CD4-positive, alpha-beta T cell treated with Interleukin-1 beta for 1 hour (primary cell): ENCODE results near the gene OSR1.

ENCODE experiments used
- DNase-seq, 2 donors: peaks; one replicate each; pipeline ENCODE4 v3.0.0-alpha.2; 2020 to 2022

The OSR1 gene

DNA sequence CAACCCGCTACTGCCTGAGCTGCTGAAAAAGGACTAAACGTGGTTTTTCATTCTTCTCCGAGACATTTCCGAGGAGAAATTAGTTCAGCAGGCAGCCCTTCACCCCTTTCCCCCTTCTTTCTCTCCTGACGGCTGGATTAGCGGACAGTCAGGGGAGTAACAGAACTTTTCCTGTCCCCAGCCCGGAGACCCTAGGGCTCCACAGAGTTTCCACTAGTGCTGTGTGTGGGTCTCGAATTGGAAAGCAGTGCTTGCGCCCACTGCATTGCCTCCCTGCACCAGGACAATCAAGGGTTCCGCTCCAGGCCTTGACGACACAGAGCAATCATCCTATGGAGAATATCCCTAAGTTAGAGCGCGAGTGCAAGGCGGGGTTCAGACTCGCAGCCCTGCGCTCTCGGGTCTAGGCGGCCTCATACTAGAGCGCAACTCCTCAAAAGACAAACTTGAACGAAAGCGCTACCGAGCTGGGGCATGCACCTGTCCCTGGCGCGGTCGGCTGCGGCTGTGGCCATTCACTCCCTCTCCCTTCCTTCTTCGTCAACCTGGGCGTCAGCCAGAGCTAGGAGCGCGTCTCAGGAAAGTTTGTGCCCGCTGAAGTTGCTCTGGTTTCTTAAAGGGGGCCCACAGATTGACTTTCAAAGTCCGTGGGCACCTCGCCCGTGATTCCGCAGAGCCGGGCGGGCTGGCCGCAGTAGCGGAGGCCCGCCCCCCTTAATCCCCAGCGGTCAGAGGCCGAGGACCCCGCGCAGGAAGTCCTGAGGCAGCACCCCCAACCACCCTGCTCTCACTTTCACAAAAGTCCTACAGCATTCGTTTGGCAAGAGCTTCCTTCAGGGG lies 801 bp downstream of the OSR1 start:
- no peak for DNase-seq

DNA sequence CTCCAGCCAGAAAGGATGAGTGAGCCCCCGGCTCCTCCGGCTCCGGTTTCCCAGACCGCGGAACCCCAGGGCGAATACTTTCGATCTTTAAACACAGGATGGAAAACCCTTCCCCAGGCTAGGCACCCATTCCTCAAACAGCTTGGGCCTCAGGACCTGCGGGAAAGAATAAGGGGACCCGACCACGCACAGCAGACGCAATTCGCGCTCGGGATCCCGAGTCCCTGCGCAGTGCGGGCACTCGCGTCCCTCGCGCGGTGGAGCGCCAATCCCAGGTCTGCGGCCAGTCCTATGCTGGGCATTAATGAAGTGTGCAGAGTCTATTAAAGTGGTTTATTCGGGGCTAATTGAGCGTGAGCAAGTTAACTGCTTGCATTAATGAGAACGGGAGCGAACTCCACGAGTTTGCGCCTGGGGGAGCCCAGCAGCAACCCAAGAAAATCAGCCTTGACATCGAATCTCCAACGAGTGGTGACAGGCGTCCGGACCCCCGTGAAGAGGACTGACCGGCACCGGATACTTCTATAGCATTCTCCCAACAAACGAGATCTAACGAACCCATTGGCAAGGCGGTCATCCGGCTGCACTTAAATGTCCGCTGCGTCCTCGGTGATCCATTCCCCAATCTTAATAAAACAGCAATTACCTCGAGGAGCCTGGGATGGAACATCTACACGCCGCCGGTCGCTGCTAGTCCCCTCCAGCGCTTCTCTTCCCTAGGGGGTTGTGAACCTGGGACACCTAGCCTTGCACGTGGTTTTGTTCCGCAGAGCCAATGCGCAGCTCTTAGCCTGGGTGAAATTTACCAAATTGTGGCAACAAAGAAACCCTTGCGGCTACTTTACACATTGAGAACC lies 1.6 kb downstream of the OSR1 start:
- no peak for DNase-seq

DNA sequence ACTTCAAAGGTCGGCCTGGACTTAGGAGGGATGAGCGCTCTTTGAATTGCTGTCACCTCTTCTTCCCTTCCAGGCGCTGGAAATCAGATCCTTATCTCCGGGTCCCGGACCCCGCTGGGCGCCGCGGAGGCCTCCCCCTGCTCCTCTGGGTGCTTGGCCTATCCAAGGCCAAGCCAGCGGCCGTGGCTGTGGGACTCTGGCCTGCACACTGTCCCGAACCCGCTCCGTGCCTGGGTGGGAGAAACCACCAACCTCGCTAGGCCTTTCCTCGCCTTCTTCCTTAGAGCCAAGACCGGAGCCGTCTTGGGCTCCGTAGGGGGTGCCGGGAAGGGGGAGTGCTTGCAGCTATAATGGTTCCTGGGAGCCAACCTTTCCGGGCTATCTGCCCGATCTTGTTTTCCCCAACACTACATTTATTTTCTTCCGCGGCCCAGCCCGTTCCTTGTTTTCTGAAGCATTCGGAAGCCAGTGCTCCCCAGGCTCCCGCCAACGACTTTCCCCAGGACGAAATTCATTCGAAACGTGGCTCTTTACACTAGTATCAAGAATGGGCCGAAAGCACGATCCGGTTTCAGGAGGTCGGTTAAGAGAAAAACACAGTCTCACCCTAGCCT lies 2.4 kb downstream of the OSR1 start:
- no peak for DNase-seq

DNA sequence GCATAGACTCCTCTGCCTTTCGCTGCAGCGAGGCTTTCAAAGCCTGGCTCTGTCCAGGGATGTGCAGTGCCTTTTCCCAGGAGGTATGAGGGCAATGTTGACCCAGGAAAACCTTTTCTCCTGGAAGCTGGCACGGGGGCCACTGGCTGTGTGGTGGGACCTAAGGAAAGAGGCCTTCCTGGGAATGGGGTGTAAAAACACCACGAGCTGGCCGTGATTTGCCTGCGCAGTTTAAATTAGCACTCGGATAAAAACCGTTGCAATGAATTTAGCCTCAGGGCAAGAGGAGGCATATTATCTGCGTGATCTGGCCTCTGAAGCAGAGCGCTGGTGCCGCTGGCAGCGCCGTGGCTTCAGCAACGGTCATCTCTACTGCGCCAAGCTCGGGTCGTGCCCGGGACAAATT lies 3.0 kb downstream of the OSR1 start:
- no peak for DNase-seq

DNA sequence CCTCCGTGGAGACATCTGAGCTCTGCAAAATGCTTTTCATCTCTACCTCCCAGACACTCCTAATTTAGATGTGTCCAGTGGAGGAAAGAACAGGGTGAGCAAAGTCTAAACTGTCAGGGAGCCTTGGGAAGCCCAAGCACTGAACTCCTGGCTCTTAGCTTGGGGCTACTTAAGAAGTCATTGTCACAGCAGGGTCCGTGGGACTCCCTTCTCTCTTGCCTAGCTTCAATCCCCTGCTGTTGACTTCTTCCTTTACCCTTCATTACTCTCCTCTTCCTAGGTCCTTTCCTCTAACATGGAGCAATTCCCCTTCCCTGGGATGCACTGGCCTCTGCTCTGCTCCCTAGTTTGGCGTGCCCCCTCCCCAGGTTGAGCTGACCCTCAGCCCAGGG lies 3.4 kb downstream of the OSR1 start:
- DNase-seq: no peak

DNA sequence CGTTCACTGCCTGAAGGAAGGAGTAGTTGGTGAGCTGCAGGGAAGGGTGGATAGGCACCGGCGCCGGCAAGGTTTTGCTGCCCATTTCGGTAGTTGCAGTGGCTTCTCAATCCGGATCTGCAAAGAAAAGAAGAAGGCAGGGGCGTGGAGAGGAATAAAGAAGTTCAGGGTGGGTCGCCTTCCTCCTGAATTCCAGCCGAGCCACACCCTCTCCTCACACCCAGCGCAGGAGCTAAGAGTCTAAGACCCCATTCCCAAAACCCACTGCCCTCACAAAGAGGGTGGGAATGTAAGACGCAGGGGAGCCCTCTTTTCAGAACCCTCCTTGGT lies 4.7 kb downstream of the OSR1 start:
- DNase-seq: no peak

DNA sequence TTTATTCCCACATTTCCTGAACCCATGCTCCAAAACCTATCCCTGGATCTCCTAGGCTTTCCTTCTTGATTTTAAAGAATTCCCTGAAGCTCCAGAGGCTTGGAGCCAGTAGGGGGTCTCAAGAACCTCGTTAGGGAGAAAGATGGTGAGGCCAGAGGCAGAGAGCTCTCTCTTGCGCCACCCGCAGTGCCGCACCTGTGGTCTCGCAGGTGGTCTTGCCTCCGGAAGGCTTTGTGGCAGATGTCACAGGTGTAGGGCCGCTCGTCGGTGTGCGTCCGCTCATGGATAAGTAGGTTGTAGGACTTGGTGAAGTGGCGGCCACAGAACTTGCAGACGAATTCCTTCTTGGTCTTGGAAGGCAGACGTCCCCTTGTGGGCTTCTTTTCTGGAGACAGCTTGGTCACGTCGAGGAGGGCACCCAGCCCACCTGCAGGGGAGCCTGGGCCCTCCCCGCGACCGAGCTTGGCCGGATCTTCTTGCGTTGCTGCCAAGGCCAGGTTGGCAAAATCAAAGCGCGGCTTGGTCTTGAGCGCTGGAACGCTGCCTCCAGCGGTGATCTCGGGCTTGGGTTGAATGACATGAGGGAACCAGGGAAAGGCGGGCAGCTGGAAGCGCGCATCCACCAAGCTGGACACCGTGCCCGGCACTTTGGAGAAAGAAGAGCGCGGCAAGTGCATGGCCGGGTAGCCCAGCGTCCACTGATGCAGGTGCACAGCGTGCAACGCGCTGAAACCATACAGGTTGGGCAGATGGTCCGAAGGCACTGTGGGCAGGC lies 5.3 kb downstream of the OSR1 start:
- no peak for DNase-seq

DNA sequence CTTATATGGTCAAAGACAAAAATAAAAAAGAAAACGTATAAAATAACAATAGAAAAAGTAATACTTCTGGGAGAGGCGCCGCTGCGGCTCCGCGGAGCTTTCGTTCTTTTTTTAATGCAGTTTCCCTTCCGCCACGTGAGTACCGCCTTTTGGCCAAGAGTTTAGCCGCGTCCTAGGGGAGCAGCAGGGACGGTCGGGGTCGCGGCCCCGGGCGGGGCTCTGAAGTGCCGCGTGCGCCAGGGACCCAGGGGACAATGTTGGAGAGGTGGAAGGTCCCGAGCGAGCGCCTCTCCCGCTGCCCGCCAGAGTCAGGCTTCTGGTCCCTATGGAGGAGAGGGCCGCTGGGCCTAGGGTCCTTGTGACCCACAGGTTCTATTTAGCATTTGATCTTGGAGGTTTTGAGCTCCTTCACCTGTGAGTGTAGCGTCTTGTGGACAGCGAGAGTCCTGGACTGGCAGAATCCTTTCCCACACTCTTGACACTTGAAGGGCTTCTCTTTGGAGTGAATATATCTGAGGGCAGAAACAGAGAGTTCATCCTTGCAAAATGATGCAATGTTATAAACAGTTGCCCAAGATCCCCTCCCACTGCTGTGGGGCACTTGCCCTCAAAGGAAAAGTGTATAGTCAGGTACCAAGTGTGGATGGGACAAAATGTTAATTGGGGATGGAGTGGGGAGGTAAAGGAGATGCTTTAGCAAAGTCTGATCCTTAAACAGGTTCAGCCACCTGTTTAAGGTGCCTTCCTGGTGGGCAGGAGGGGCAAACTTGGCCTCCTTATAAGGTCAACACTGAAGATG lies 6.3 kb downstream of the OSR1 start:
- no peak for DNase-seq

DNA sequence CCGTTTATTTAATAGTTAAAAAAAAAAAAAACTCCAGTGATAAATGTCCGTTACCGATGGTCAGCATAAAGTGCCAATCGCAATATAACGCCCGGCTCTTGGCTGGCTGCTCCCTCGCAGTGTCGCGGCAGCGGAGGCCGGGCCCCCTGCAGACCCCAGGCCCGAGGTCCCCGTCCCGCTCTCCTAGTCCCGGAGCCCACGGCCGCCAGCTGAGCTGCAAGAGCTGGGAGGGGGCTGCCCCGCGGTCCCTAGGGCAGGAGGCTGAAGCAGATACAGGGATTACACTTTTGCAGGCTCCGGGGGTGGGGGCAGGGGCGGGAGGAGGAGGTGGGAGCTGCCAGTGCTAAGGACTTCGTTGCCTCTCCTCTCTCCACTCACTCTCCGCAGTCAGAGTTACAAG lies 6.9 kb downstream of the OSR1 start:
- DNase-seq: no peak

DNA sequence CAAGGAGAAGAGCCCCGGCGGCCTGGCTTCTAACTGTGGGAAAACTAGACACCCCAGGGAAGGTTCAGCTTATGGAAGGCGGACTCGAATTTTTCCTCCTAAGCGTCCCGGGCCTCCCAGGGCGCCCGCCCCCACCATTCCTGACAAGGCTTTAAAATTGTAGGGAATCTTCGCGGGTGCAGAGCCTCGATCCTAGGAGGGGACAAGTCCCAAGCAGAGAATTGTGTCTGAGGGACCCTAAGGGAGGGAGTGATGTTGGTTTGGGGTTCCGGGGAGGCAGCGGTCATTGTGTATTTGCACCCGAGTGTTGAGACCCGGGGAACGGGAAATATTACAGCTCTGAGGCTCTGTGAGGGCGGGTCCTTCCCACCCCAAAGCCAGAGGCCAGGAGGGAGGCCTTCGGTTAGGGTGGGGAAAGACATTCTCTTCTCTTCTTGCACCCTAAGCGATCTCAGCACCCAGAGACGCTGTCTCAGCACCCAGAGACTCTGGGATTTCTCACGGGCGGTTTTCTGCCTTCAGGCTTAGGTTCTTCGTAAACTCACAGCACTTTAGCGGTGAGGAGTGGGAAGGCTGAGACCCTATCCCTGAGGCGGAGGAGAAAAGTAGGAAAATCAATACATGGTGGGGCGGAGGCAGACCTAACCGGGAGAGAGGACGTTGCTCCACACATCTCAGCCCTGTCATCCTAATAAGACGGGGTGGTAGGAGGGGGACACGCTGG lies 7.6 kb downstream of the OSR1 start:
- no peak for DNase-seq

DNA sequence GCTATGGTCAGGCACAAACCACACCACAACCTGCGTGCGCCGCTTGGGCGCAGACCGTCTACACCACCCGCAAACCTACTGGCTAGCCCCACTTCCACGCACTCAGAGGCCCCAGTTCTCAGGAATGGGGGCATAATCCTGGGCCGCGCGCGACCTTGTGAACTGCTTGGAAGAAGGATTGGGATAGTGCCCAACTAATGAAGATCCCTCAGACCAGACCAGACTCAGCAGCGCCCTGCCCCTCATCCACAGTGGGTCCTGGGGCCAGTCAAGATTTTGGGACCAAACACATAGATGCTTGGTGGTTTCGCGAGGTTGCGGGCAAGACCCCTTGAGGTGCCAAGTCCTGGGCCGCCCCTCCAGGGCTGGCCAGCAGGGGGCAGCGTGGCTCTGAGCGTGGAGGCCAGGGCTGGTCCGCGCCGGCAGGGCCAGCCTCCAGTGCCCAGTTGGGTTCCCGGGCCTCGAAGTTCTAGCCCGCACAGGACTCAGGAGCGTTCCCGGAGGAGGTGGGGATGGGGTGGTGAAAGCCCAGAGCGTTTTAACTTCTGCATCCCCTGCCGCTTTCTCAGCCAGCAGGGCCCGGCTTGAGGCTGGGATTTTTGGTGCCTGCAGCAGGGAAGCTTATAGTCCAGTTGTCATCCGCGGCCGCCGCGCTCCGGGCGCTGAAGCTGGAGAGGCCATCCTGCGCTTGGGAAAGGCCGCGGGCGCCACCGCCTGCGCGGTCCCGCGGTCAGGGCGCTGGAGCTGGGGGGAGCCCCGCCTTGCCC lies 8.3 kb downstream of the OSR1 start:
- peak; percentile 54 to 61 for DNase-seq

DNA sequence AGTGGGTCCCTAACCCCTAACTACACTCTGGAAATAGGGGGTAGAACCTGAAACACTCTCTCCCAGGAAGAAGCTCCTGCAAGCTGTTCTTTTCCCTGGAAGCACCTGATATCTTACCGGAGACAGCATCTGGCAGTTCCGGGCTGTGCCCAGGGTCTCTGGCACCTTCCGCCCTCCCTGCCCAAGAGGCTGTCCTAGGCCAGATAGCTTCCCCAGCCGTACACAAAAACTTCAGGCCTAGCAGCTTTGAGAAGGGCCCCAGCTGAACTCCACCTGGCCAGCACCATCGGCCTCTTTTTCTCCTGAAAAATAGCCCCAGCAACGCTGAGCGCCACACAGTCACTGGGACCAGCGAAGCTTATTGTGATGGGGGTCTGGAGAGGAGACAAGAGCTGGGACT lies 9.7 kb downstream of the OSR1 start:
- DNase-seq: no peak

DNA sequence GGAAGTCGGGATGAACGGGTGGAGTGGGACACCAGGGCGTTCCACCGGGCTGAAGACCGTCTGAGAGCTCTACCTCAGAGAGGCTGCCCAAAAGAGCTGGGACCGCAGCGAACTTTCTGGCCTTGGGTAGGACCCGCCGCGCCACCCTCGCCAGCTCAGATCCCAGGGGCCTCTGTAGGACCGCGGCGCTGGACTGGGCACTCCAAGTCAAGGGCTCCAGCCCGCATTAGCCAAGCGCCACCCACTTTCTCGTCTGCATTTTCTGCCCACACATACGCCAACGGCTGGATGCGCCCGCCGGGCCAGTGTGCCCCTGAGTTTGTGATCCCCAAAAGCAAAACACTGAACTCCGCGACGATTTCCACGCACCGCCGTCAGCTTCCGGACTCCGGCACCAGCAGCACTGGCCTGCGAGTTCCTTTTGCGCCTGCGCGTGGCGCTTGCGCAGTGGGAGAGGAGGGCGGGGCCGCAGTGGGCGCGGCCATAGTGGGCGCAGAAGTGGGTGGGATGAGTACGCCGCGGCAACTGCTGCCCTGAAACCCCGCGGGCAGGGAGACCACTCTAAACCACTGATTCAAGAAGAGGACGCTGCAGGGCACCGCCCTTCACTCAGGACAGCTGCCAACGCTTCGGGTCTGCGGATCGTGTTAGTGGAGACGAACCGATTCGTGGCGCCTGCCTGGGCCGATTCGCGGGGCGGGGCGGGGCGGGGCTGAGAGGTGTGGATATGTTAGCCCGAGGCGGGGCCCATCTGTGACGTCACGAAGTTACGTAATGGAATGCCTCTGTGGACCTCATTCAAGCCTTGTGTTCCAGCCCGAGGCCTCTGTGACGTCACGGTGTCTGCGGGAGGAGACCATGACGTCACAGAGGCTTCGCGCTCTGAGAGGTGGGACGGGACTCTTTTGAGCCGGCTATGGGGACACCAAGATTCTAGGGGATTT lies 10.5 kb downstream of the OSR1 start:
- peak; percentile 97 to 99 for DNase-seq

DNA sequence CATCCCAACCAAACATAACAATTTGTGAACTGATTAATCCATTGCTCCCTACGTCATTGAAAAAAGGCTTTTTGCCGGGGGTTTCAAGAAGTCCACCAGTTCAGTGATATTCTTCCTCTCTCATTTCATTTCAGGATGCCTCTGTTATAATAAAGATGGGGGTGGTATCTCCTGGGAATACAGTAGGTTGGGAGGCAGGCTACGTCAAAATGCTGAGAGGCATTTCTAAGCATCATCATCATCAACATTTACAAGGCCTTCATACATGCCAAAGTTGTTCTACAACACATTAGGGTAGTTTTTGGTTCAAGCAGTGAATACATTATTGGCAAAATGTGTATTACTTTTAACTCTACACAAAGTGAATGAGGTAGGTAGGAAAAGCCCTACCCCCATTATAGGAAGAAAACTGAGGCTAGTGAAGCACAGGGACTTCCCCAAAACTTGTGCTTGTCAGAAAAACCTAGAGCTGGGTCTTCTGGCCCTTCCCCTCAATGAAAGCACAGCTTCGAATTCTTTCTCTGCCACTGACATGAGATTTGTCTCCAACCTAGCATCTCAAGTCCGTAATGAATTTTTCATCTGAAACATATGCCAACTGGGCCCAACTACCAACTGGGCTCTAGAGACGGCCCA lies 11.3 kb downstream of the OSR1 start:
- DNase-seq: peak in 1 of 2 donors; percentile 31

DNA sequence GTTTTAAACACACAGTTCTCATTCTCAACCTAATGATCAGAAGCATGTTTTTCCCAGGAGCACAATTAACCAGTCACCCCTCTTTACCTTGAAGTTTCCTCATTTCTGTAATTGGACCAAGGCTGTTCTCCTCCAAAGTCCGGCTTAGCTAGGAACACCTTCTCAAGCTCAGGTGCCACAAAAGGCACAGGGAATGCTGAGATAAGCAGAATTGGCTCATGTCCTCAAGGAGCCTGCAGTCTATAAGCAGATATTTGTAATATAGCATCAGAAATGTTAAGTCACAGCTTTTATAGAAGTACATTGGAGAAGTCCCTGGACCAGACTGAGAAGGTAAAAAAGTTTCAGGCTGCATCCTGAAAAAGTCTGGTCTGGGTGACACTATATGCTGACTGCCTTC lies 20.7 kb downstream of the OSR1 start:
- DNase-seq: no peak

DNA sequence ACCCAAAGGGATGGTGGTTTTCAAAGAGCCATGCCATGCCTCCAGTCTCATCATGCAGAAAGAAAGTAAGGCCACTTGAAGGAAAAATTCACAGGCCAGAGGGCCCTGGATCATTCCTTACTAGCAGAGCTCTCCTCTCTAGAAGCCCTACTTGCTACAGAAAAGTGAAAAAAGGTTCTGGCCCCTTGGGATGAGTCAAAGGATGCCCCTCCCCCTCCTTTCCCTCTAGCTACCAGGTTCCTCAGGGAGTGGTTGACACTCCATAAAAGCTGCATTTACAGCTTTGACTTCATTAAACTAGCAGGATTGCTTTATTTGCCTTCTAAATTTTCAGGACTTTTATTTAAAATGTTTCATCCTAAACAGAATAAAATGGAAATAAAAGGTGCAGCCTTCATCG lies 21.2 kb downstream of the OSR1 start:
- DNase-seq: no peak

DNA sequence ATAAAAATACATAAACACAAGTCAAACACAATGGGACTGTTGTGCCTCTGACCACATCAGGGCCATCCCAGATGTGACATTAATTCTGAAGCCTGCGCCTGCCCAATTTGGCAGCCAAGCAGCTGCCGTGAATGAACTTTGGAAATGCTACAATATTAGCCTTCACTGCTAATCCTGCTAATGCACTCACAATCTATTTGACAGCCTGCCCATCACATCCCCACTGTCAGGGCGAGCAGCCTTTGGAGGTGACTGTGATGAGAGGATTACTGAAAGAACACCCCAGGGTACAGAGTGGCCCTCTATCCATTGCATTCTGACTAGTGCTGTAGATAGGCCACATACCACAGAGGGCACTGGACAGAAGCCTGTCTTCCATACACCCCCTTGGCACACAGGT lies 21.6 kb downstream of the OSR1 start:
- DNase-seq: no peak

DNA sequence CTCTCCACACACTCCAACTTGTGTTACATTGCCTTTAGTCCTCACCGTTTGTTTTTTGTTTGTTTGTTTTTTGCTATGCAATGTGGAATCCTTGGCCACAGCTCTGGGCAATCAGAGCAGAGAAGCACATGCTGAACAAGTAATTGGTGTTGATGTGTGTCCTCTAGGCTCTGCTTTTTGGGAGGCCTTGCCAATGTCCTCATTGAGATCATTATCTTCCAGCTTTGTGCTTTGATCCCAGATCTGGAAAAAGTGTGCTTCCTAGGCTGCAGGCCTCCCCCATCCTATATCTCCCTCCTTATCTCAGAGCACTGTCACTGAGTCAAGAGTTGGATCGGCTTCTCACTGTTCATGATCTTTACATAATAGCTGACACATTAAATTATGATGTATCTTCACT lies 25.9 kb downstream of the OSR1 start:
- DNase-seq: no peak

DNA sequence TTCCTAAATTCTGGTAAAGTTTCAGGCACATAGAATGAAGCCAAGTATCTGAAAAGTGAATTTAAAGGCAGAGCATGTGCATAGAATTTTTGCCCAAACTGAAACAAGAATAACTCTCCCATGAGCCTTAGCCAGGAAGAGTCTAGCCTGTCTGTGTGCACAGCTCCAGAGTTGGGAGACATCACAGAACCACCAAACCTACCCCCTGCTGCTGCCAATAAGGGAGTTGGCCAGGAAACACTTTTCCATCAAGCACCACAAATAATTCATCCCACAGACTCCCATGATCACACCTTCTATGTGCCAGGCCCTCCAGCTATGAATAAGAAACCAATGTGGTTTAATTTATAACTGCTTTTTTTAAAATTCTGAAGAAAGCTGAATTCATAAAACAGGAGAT lies 27.0 kb downstream of the OSR1 start:
- no peak for DNase-seq
